ENCODE measurements around the gene ERCC4.
A peak's percentile ranks its signal among the peaks of the same experiment; 100 is the strongest.
"Not testable (repeated sequence)": the region's sequence is repeated elsewhere in the genome, so short reads cannot be mapped to it uniquely, and the experiment has no call there.

ERCC4 gene

GRCh38 chr16:13919683-13920509 lies at the start of gene ERCC4:
TSS of gene ERCC4 (plus strand) at chr16:13920154. CDS start at chr16:13920166, 12 bp downstream.
- peak; percentile 96 for DNase-seq (ENCODE audit: low read depth)

GRCh38 chr16:13873835-13874438 lies 46.0 kb upstream of the ERCC4 start:
- no peak for DNase-seq (ENCODE audit: low read depth)

GRCh38 chr16:13875614-13876284 lies 44.2 kb upstream of the ERCC4 start:
- no peak for DNase-seq (ENCODE audit: low read depth)

GRCh38 chr16:13883276-13883675 lies 36.7 kb upstream of the ERCC4 start:
- no peak for DNase-seq (ENCODE audit: low read depth)

GRCh38 chr16:13883881-13884280 lies 36.1 kb upstream of the ERCC4 start:
- no peak for DNase-seq (ENCODE audit: low read depth)

- DNase-seq (ENCODE audit: low read depth), result no peak
These were observed 34.3 kb upstream of the ERCC4 start for GRCh38 chr16:13885700-13886099.

- DNase-seq (ENCODE audit: low read depth), result no peak
These were observed 33.3 kb upstream of the ERCC4 start for GRCh38 chr16:13886608-13887007.

GRCh38 chr16:13889323-13889722 lies 30.6 kb upstream of the ERCC4 start:
- not testable (repeated sequence) for DNase-seq (ENCODE audit: low read depth)

GRCh38 chr16:13892301-13892700 lies 27.7 kb upstream of the ERCC4 start:
- no peak for DNase-seq (ENCODE audit: low read depth)

GRCh38 chr16:13895516-13895915 lies 24.4 kb upstream of the ERCC4 start:
- DNase-seq (ENCODE audit: low read depth), result no peak

- DNase-seq (ENCODE audit: low read depth), result no peak
These were observed 23.3 kb upstream of the ERCC4 start for GRCh38 chr16:13896543-13897182.

- DNase-seq (ENCODE audit: low read depth), result no peak
These were observed 22.1 kb upstream of the ERCC4 start for GRCh38 chr16:13897806-13898205.

GRCh38 chr16:13898233-13898632 lies 21.7 kb upstream of the ERCC4 start:
- no peak for DNase-seq (ENCODE audit: low read depth)

GRCh38 chr16:13902052-13902451 lies 17.9 kb upstream of the ERCC4 start:
- no peak for DNase-seq (ENCODE audit: low read depth)

- no peak for DNase-seq (ENCODE audit: low read depth)
These were observed 17.3 kb upstream of the ERCC4 start for GRCh38 chr16:13902677-13903076.

GRCh38 chr16:13904179-13904691 lies 15.7 kb upstream of the ERCC4 start:
- no peak for DNase-seq (ENCODE audit: low read depth)

- not testable (repeated sequence) for DNase-seq (ENCODE audit: low read depth)
These were observed 15.1 kb upstream of the ERCC4 start for GRCh38 chr16:13904822-13905221.

GRCh38 chr16:13906168-13907089 lies 13.5 kb upstream of the ERCC4 start:
- DNase-seq (ENCODE audit: low read depth), result no peak

- no peak for DNase-seq (ENCODE audit: low read depth)
These were observed 12.5 kb upstream of the ERCC4 start for GRCh38 chr16:13907431-13907830.

GRCh38 chr16:13909069-13909468 lies 10.9 kb upstream of the ERCC4 start:
- no peak for DNase-seq (ENCODE audit: low read depth)

GRCh38 chr16:13909872-13910303 lies 10.1 kb upstream of the ERCC4 start:
- no peak for DNase-seq (ENCODE audit: low read depth)

Measured in activated T-helper 1 cell treated with Interleukin-2 at 50 U/mL for 16 hours (primary cell).